Left ventricle myocardium inferior (tissue), 1 donor: ENCODE data around the gene SMIM35. TPM values are rescaled to one million over a fixed set of nuclear protein-coding genes. Genes with fewer than 3 reads are reported as not detected.

Experiments
- DNase-seq: peaks from one replicate; pipeline ENCODE4 v3.0.0-alpha.2; 2020
- H3K27ac ChIP-seq: fragments of 200-600 bp; replicated peaks from 2 replicates; pipeline ENCODE4 v1.8.0; 2021
- H3K27me3 ChIP-seq: fragments of 200-600 bp; 2 replicates; pipeline ENCODE4 v1.8.0; 2021; ENCODE audit warnings: low read depth
- H3K36me3 ChIP-seq: fragments of 200-600 bp; 2 replicates; pipeline ENCODE4 v1.8.0; 2021
- H3K4me1 ChIP-seq: fragments of 200-600 bp; 2 replicates; pipeline ENCODE4 v1.8.0; 2021
- H3K4me3 ChIP-seq: fragments of 200-600 bp; 2 replicates; pipeline ENCODE4 v1.8.0; 2021; ENCODE audit warnings: mild to moderate bottlenecking, moderate library complexity
- H3K9me3 ChIP-seq: fragments of 200-600 bp; replicated peaks from 2 replicates; pipeline ENCODE4 v1.8.0; 2021
- intact Hi-C: fragments of 100-400 bp; cut with micrococcal nuclease; formaldehyde crosslinking; loops from one replicate; pipeline ENCODE4 v1.11.0; 2022
- total RNA-seq: library from RNA; stranded (reverse); fragmentation: NEBNext Ultra II Directional; extraction: Animal tissue kit (Norgen Biotek cat#: 25700); gene quantifications from one replicate; pipeline ENCODE4 v1.2.1, GENCODE V29; 2021
- TF ChIP-seq, protein P1 (sequence below): fragments of 200-600 bp; IDR thresholded peaks from 2 replicates; pipeline ENCODE4 v1.8.0; 2021; ENCODE audit warnings: antibody characterized with exemption, mild to moderate bottlenecking, borderline replicate concordance
- donor health status: DM: no; HTN: yes; CAD: no; lungs with severe emphysema.

The SMIM35 gene
- total RNA-seq, 1 donor from 2014 or later, result not detected

DNA sequence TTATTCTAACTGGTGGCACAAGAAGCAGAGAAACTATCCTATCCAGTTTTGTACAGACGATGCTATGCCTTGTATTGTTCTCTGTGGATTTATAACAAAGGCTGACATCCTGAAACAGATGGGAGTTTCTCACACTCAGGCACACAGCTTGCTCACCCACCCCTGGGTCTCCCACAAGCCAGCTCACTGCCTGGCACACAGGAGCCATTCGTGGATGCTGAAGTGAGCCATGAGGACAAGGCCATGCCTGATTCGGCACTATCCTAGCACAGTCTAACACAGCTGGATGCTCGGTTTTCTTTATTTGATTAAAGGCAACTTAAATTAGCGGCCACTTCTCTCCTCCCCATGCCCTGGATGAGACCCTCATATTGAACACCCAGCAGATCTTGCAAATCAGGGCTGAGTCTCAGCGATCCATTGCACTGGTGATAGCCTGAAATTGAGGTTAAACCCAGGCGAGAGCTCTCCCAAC is 35.6 kb downstream of the SMIM35 start:
- TF ChIP-seq, protein P1, sequence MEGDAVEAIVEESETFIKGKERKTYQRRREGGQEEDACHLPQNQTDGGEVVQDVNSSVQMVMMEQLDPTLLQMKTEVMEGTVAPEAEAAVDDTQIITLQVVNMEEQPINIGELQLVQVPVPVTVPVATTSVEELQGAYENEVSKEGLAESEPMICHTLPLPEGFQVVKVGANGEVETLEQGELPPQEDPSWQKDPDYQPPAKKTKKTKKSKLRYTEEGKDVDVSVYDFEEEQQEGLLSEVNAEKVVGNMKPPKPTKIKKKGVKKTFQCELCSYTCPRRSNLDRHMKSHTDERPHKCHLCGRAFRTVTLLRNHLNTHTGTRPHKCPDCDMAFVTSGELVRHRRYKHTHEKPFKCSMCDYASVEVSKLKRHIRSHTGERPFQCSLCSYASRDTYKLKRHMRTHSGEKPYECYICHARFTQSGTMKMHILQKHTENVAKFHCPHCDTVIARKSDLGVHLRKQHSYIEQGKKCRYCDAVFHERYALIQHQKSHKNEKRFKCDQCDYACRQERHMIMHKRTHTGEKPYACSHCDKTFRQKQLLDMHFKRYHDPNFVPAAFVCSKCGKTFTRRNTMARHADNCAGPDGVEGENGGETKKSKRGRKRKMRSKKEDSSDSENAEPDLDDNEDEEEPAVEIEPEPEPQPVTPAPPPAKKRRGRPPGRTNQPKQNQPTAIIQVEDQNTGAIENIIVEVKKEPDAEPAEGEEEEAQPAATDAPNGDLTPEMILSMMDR, result no peak
- no peak for DNase-seq
- Histone ChIP-seq H3K4me1 (no peaks in the 10 kb centered on the region), H3K4me3 (no peak overlapping the region), H3K36me3 (no peaks in the 10 kb centered on the region), H3K9me3 (no peaks in the 10 kb centered on the region), H3K27ac (no peak overlapping the region), H3K27me3 (peaks cover 5% of the 10 kb centered on the region)
- intact Hi-C loops, result loop anchor here (5.0 to 10.0 kb wide), 2 partner anchors 104 to 246 kb away; no protein-coding TSS in a partner anchor

DNA sequence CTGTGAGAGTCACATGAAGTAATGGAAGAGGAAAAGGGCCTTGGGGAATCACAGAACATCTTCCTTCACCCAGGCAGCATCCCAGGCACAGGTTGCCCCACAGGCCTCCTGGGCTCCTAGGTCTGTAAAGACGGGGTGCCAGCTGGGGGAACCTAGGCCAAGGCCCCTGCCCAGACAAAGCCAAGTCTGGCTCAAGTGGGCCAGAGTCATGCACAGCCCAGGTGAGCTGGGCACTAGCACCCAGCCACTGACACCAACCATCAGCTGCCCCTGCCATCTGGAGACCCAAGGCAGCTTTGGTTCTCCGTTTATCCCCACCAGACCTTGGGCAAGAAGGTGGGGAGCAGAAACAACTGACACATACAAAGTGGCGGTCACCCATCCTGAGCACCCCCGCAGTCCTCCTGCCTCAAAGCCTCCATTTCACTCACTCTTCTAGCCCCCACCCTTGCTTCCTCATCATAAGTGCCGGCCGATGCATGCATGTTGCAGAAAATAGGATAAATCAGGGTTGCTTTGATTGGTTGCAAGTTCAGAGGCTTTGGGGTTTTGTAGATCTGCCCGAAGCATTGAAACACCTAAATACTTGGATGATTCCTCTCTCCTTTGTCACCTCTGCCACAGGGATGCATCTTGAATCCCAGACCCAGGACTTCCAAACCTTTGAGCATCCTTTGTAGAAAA is 36.4 kb downstream of the SMIM35 start:
- Histone ChIP-seq H3K27ac (no peak overlapping the region), H3K36me3 (no peaks in the 10 kb centered on the region), H3K9me3 (no peaks in the 10 kb centered on the region), H3K4me3 (no peak overlapping the region), H3K4me1 (peaks cover 6% of the 10 kb centered on the region), H3K27me3 (peaks cover 5% of the 10 kb centered on the region)
- TF ChIP-seq, protein P1, result no peak
- no peak for DNase-seq
- intact Hi-C loops, result loop anchor here (5.0 to 10.0 kb wide), 2 partner anchors 103 to 246 kb away; no protein-coding TSS in a partner anchor

DNA sequence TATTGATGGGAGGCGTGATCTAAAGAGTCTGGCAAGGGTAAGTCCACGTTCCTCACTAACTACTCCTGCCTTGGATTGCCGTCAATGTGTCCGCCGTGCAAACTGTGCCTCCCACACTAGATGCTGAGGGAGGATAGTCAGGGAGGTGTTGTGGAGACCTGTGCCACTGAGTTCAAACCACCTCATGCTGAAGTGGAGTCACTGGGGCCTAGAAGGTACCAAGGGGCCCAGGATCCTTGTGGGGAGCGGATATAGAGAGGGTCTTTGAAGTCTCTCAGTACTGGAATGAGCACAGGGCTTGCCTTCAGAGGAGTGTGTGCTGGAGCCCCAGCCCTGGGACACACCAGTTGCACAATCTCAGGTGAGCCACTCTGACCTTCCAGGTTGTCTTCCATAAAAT is 37.0 kb downstream of the SMIM35 start:
- Histone ChIP-seq H3K9me3 (no peaks in the 10 kb centered on the region), H3K27ac (no peak overlapping the region), H3K36me3 (no peaks in the 10 kb centered on the region), H3K4me1 (peaks cover 6% of the 10 kb centered on the region), H3K4me3 (no peak overlapping the region), H3K27me3 (peaks cover 5% of the 10 kb centered on the region)
- DNase-seq, result no peak
- TF ChIP-seq, protein P1, result no peak
- intact Hi-C loops, result loop anchor here (5.0 to 10.0 kb wide), 2 partner anchors 102 to 245 kb away; no protein-coding TSS in a partner anchor

DNA sequence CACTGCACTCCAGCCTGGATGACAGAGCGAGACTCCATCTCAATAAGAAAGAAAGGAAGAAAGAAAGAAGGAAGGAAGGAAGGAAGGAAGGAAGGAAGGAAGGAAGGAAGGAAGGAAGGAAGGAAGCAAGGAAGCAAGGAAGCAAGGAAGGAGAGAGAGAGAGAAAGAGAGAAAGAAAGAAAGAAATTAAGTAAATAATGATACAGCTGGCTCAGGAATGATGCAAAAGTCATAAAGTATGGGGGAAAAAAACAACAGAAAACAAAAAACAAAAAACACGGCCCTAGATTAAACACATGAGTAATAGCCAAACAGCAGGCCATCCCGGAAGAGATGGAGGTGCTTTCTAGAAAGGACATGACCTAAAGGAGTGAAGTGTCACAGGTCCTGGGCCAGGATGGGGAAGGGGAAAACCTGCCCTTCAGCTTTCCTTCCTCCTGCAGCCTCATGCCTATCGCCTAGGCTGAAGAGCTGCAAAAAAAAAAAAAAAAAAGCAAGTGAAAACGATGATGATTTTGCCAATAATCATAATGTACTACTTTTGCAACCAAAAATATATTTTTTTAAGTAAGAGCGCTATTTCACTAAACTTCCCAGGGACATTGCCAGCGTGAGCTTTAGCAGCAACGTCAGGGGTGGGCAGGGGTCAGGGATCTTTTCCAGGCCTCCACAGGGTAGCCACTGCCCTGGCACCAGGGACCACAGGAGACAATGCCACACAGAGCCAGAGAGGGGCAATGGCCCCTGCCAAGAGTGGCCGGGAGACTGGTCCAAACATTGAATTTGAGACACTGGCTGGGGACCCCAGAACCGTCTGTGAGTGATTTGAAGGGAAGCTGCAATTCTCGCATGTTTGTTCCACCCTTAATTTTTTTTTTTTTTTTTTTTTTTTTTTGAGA is 38.0 kb downstream of the SMIM35 start:
- peaks cover 6% of the 10 kb centered on the region for H3K4me1 ChIP-seq
- H3K4me3 ChIP-seq, result no peak overlapping the region
- TF ChIP-seq, protein P1, result no peak
- intact Hi-C loops, result no loop called here
- H3K9me3 ChIP-seq, result no peaks in the 10 kb centered on the region
- no peaks in the 10 kb centered on the region for H3K36me3 ChIP-seq
- DNase-seq, result no peak
- H3K27me3 ChIP-seq, result peaks cover 9% of the 10 kb centered on the region
- H3K27ac ChIP-seq, result no peak overlapping the region

DNA sequence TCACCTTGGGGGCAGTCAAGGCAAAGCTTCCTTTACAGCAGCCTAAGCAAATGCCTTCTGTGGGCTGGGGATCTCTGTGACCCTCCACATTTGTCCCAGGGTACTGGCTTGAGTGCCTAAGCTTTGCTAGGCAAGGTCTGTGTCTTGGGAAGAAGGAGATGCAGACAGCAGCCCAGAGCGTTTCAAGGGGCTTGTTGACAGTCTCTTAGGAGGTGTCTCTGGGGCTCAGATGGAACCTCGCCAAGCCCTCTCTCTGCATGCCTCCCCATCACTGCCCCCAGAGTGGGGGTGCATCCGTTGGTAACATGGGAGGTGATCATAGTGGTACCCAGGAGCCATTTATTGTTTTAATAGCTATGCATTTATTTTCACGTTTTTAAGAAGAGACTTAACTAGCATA is 39.0 kb downstream of the SMIM35 start:
- H3K27ac ChIP-seq, result no peak overlapping the region
- intact Hi-C loops, result no loop called here
- H3K36me3 ChIP-seq, result no peaks in the 10 kb centered on the region
- H3K4me1 ChIP-seq, result peaks cover 6% of the 10 kb centered on the region
- H3K4me3 ChIP-seq, result no peak overlapping the region
- H3K27me3 ChIP-seq, result peaks cover 9% of the 10 kb centered on the region
- no peak for DNase-seq
- TF ChIP-seq, protein P1, result no peak
- H3K9me3 ChIP-seq, result no peaks in the 10 kb centered on the region
